ENCODE data around the gene TMEM161B.

GRCh38 chr5:88230546-88231066 lies 38.0 kb downstream of the TMEM161B start:
- TF ChIP-seq CTCF (IDR thresholded peaks at IDR 0.05) (no peak), POLR2A (IDR thresholded peaks at IDR 0.05; ENCODE audit: low read depth) (no peak)
